ENCODE results near the gene ERAP2.
"Not testable (repeated sequence)": the region's sequence is repeated elsewhere in the genome, so short reads cannot be mapped to it uniquely, and the experiment has no call there.

The ERAP2 gene, protein sequence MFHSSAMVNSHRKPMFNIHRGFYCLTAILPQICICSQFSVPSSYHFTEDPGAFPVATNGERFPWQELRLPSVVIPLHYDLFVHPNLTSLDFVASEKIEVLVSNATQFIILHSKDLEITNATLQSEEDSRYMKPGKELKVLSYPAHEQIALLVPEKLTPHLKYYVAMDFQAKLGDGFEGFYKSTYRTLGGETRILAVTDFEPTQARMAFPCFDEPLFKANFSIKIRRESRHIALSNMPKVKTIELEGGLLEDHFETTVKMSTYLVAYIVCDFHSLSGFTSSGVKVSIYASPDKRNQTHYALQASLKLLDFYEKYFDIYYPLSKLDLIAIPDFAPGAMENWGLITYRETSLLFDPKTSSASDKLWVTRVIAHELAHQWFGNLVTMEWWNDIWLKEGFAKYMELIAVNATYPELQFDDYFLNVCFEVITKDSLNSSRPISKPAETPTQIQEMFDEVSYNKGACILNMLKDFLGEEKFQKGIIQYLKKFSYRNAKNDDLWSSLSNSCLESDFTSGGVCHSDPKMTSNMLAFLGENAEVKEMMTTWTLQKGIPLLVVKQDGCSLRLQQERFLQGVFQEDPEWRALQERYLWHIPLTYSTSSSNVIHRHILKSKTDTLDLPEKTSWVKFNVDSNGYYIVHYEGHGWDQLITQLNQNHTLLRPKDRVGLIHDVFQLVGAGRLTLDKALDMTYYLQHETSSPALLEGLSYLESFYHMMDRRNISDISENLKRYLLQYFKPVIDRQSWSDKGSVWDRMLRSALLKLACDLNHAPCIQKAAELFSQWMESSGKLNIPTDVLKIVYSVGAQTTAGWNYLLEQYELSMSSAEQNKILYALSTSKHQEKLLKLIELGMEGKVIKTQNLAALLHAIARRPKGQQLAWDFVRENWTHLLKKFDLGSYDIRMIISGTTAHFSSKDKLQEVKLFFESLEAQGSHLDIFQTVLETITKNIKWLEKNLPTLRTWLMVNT

DNA sequence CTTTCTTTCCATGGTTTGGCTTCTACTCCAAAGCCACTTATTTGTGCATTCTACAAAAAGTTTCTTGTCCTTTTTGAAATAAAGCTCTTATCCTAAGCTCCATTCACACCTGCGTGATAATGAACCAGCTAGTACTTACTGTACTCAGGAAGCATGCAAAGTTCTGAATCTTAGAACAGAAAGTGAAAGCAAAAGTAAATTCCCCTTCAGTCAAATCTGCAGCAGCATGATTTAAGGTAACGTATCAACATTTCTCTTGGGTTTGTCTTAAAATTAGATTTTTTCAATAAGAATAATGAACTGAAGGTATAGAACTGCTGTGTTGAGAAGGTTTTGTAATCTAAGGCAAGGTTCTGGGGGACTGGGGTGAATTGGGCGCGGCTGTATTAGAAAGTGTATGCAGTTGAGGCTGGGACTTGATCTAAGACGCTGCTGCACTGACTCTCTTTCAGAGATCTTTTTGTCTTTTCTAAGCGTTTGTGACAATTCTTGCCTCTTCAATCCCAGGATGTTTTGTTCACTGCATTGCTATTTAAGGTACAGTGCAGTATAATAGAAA lies at the start of gene ERAP2:
TSS of gene ERAP2 (plus strand) at position 209 of the 559 bp plus-strand sequence. CDS start 3,186 bp downstream, outside the sequence.
- peak; percentile 50 for DNase-seq (ENCODE audit: low spot score)

DNA sequence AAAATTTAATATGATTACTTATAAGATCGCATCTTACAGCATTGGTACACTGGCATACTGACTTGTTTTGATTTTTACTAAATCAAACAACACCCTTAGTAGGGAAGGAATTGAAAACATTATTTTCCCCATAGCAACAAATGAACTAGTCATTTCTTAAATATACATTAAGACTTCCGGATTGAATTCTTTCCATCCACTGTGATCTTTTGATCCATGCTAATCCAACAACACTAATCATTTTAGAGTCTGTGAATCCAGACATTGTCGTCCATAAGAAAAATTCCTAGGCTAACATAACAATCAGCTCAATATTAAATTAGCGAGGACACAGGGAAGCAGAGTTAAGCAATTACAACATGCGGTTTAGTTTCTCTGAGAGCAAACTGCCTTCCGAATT lies 47.0 kb upstream of the ERAP2 start:
- no peak for DNase-seq (ENCODE audit: low spot score)

DNA sequence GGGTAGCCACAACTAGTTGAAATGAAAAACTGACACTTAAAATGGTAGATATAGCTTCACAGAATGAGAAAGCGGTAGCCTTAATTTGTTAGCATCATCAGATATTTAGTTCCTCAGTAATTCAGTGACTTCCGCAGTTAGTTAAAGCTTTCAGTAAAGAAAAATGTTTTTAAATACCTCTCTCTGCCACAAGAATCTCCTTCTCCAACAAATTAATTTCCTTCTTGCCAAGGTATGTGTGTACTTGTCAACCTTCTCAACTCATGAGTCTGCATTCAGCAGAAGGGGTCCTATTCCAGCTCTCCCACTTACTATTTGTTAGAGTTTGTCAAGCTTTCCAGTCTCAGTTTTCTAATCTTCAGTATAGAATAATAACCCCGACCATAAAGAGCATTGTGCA lies 42.3 kb upstream of the ERAP2 start:
- no peak for DNase-seq (ENCODE audit: low spot score)

DNA sequence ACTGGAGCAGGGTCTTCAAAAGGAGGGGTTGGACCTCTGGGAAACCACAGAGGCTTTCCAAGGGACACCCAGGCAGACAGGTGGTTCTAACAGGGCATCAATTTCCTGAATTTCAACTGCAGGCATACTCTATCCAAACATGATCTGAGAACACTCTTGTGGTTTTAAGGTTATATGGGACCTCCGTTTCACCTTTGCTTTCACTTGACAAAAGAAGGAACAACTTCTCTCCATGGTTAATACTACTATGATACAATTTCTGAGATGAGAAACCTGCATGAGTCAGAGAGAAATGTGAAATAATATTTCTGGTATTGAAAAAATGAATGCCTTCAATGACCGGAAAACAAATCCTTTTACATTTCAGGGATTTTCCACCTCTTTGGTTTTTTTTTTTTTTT lies 40.5 kb upstream of the ERAP2 start:
- no peak for DNase-seq (ENCODE audit: low spot score)

DNA sequence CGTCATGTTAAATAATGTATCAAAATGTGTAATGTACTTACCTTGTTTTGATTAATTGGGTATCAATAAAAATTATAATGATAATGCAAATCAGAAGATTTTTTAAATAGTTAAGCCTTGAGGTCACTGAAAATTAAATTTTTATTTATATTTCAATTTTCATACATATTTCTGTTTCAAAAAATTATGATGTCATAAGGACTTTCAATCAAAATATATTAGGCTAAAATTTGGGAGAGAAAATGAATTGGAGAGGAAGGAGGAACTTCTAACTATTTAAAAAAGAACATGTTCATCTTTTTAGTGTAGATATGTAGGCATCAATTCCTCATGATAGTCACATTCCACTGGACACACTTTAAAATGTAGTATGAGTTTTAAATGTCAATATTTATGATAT lies 39.5 kb upstream of the ERAP2 start:
- DNase-seq (ENCODE audit: low spot score), result no peak

DNA sequence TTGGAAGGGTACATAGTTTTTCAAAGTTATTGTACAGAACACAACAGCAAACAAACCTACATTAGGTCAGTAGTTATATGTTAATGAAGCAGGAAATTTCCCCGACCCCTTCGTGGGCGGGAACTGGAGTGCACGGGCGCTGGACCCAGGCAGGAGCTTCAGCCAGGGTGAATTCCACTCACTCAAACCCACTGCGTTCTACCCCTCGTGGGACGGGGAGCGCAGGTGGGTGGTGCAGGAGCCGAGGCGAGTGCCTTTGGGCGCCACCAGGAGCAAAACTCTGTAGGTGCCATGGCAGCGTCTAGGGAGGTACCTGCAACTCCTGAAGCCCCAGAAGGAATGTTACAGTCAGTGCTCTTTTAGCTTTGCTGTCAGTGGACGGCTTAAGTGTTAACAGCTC lies 39.0 kb upstream of the ERAP2 start:
- no peak for DNase-seq (ENCODE audit: low spot score)

DNA sequence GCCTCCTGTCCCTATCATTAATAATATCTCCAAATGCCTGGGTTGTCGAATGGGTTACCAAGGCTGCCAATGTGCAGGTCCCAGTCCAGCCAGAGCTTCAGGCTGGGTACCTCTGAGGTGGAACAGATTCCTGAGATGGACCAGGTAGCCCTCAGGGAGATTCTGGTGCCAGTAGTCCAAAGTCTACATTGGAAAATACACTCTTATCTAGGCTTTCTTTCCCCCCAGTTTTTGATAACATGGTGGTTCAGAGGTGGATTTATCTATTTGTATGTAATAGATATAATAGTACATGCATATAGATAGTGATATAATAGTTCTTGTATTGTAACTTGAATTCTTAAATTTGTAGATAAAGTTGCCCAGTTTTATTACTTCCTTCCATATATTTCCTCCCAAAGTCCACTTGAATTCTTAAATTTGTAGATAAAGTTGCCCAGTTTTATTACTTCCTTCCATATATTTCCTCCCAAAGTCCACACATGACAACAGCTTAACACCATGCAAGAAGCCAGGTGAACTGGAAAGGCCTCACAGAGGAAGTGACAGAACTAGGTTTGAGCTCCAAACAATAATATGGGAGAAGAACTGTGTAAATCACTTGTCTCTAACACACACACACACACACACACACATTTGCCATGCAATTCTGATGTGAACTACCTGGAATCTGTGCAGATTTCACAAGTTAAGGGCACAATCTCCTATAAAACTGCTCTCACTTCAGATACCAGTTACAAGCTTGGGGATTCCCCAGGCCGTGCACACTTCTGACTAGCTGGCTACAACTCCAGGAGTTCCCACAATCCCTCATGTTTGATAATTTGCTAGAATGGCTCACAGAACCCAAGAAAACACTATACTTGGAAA lies 37.9 kb upstream of the ERAP2 start:
- no peak for DNase-seq (ENCODE audit: low spot score)

DNA sequence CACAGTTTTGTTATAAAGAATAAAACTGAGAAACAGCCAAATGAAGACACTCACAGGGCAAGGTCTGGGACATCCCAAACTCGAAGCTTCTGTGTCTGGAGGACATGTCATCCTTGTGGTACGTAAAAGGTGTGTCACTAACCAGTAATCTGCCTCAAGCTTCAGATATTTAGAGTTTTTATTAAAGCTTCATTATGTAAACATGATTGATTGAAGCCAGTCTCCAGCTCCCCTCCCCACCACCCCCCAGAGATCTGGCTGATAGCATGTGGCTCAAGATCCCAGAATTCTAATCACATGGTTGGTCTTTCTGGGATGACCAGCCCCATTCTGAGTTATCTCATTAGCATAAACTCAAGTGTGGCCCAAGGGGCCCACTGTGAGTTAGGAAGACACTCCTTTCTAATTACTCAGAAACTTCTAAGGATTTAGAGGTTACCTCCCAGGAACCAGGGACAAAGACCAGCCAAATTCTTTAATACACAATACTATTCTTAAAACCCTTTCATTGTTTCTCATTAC lies 37.2 kb upstream of the ERAP2 start:
- no peak for DNase-seq (ENCODE audit: low spot score)

DNA sequence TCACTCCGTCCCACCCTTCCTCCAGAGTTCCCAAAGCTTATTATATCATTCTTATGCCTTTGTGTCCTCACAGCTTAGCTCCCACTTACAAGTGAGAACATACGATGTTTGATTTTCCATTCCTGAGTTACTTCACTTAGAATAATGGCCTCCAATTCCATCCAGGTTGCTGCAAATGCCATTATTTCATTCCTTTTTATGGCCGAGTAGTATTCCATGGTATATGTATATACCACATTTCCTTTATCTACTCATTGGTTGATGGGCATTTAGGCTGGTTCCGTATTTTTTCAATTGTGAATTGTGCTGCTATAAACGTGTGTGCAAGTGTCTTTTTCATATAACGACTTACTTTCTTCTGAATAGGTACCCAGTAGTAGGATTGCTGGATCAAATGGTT lies 34.4 kb upstream of the ERAP2 start:
- DNase-seq (ENCODE audit: low spot score), result not testable (repeated sequence)

DNA sequence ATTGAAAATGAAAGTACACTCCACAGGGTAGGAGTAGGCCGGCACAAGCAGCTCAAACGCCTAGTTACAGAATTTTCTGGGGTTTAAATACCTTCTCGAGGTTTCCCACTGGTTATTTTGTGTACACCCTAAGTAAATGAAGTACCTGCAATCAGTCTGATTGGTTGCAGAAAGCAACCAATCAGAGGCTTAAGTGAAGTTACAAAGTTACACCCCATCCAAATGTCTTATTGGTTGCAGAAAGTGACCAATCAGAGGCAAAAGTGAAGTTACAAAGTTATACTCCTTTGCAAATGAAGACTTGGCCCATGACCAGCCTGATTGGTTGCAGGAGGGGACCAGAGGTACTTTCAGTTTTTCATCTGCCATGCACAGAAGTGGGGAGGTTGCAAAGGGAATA lies 33.2 kb upstream of the ERAP2 start:
- no peak for DNase-seq (ENCODE audit: low spot score)

DNA sequence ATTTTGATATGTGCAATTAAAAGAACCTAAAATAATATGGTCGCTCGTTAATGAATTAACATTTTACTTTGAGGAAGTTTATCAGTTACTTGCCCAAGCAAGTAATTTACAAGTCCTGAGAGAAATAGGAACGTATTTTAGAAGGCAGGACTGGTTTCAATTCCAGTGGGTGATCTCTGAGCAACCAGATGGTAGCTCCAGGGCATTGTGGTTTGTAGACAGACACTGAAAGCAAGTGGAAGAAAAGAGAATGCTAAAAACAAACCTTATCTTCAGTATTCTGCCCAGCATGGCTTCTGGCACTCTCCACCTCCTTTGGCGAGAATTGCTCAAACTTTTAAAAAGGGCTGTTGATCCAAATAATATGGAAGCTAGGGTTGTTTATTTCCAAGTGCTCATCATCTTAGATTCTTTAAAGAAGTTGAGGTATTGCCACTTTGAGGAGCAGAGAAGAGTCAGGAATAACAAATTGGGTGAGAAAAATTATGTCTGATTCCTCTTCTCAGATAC lies 31.8 kb upstream of the ERAP2 start:
- DNase-seq (ENCODE audit: low spot score), result peak; percentile 33

DNA sequence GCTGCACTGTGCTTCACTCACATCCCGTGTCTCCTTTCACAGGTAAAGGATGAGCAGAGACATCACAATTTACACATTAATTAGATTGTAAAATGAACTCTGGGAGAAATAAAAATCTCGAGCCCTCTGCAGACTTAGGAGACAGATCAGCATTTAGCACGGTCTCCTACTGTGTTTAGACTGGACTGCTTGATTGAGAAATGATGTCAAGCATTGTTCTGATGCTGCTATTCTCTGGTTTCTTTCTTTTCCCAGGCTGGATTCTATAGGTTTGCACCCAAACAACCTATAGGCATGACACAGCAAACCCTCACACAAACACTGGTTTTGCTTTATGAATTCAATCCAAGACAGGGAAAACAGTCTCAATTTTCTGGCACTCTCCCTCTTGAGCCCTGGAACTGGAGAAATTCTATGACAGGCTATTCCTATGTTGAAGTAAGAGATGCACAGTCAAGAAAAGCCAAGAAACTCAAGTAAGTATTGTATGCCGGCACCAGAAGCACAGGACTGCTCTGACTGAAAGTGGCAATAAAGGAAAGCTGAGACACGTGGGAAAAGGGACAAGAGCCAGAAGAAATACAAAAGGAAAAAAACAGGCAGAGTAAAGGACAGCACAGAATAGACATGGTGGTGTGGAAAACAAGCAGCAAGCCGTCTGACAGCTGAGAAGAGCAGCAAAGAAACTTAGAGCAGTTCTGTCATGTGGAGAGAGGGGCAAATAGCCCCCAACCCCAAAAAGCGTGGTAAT lies 24.8 kb upstream of the ERAP2 start:
- DNase-seq (ENCODE audit: low spot score), result no peak

DNA sequence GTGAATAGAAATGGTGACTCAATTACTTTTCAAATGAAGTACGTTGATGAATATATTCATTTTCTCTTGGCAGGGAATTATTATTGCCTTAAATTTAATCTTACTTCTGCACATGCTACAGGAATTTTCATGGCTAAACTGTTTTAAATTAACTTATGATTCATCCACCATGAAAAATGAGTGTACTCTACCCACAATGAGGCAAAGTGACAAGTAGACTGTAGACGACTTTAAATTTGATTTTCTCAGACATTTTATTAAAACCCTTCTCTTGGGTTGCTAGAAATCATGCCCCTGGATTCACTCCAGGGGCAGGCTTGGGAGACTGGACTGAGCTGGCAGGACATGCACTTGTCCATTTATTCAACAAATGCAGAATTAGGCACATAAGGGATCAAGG lies 23.5 kb upstream of the ERAP2 start:
- peak; percentile 30 for DNase-seq (ENCODE audit: low spot score)

DNA sequence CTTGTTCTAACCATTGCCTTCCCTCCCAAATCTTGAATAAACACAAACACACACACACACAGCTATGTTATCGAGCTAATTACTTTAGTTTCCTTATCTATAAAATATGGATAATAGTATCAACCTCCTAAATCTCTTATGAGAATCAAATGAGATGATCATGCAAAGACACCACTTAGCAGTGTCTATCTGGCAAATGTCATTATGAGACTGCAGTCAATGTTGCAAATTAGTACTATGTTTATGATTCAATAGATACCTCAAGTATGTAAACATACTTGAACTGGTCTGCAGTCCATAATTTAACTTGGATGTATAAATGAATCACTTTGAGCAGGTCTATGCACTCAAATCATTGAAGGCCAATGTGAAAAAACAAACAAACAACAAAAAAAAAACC lies 22.2 kb upstream of the ERAP2 start:
- DNase-seq (ENCODE audit: low spot score), result no peak

DNA sequence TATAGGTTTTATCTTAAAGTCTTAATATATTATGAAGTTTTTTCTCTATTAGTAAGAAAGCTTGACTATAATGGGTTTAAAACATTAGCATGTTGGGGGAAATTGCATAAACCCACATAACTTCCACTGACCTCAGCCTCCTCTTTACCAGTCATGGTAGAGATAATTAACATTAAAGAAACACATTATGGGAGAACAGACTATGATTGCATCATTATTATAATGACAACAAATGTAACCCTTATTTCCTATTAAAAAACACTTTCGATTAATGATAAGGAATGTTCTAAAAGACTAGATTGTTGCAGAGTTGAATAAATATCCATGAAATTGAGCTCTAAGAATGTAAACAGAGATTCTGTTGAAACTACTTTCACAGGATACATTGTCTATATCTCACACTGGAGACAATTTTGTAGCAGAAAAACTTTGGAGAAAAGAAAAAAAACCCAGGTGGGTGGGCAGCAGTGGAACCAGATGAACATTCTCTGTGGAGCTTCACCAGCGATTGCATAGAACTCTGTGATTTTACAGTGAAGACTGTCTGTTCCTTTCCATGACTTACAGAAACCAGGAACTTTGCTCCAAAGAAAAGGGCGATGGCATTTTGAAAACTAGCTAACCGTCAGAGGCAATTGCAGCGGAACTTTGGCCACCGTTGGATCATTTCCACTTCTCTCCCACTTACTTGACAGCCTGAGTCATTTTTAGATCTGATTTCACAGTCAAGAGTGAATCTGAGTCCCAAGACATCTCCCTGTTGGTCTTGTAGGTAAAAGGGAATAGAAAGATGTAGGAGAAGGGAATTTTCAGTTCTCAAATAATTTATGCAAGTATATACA lies 21.0 kb upstream of the ERAP2 start:
- DNase-seq (ENCODE audit: low spot score), result no peak

DNA sequence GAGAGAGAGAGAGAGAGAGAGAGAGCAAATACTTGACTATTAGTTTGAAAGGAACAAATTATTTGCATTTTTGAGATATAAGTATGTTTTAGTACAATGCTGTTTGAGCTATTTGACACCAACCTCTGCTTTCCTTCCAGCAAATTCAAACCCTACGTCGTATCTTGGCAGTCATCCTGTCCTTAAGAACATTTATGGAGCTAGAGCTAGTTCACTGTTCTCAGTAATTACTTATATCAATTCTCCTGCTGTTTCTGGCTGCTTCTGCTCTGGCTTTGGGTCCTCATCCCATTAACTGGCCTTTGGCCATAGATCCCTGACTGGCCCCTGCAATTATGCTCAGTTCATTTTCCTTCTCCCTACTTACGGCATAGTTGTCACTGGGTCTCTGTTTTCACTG lies 19.9 kb upstream of the ERAP2 start:
- DNase-seq (ENCODE audit: low spot score), result no peak

DNA sequence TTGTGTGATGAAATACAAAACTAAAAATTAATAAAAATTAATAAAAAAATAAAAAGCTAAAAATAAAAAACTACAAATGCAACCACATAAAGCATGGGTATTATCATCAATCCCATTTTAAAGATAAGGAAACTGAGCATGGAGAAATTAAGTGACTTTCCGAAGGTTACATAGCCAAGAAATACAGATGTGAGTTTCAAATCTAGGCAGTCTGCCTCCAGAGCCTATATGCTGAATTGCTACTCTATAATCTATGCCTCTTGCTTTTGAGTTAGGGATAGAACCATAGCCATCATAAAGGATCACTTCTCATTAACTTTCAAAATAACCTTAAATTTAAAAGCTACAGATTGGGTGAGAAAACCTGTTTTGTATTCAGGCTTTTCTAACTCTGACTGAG lies 18.8 kb upstream of the ERAP2 start:
- no peak for DNase-seq (ENCODE audit: low spot score)

DNA sequence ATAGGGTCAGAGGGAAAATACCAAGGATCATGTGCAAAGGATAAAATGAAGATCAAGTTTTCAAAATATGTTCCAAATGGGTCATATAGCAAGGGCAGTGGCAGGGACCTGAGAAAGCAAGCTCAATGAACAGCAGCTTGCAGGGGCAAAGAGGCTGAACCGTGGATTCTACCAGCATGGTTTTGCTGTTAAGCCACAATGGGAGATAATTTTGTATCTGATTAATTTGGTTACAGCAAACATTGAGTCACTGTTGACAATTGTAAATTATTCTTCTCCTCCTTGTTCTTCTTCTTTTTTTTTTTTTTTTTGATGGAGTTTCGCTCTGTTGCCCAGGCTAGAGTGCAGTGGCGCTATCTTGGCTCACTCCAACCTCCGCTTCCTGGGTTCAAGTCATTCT lies 18.4 kb upstream of the ERAP2 start:
- no peak for DNase-seq (ENCODE audit: low spot score)

DNA sequence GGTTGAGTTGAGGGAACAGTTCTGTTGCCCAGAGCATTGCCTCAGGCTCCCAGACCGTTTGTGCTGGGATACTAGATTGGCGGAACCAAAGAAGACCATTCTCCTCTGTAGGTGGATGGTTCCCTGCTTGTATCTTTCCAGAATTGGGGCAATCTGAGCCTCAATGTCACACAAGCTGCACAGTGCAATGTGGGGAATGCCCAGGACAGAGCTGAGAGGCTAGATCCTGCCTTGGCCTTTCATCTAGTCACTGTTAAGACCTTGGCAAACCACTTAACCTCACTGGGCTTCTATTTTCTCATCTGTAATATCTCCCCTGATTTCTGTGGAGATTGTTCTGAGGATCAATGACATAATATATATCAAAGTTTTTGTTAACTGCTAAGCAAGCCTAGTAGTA lies 16.9 kb upstream of the ERAP2 start:
- no peak for DNase-seq (ENCODE audit: low spot score)

DNA sequence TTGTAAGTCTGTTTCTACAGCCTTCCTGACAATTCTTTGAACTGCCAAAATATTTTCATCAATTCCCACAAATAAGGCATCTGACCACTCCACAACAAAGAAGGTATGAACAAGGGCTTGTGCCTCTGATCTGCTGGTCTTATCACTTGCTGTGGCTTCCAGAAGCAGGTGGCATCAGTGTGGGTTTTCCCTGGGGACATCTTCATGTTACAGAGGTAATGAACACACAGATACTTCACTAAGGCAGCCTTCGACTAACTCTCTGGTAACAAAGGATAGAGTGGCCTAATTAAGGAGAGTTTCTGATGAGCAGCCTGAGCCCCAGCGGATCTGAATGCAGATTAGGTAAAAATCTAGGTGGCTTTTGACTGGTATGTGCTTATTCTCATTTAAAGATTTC lies 15.2 kb upstream of the ERAP2 start:
- DNase-seq (ENCODE audit: low spot score), result no peak
